Right renal pelvis (tissue), 4 donors: Measurements from ENCODE around the gene TBL1Y. TPM values are rescaled to one million over a fixed set of nuclear protein-coding genes. Genes with fewer than 3 reads are reported as not detected.
"Not testable (repeated sequence)": the region's sequence is repeated elsewhere in the genome, so short reads cannot be mapped to it uniquely, and the experiment has no call there.

Experiments
- DNase-seq, 4 donors: peaks; one replicate each; pipeline ENCODE4 v3.0.0-alpha.2; 2013; ENCODE audit warnings: low read depth in 4 of 4, low spot score in 3 of 4, missing footprints in 1 of 4
- polyA plus RNA-seq, 4 donors: library from polyadenylated mRNA; unstranded; fragments of 120-200 nt; gene quantifications; one replicate each; pipeline ENCODE4 v1.2.1, GENCODE V29; 2013; ENCODE audit not compliant: insufficient read length in 4 of 4

TBL1Y gene
- polyA plus RNA-seq, 4 donors, result 3.0 to 3.9 (median 3.6) TPM

GRCh38 chrY:6968191-6968590 lies 57.7 kb downstream of the TBL1Y start:
- DNase-seq, result no peak

GRCh38 chrY:6972271-6972887 lies 61.9 kb downstream of the TBL1Y start:
- no peak for DNase-seq

- no peak for DNase-seq
Observed at GRCh38 chrY:6974971-6975370, 64.5 kb downstream of the TBL1Y start.

DNA sequence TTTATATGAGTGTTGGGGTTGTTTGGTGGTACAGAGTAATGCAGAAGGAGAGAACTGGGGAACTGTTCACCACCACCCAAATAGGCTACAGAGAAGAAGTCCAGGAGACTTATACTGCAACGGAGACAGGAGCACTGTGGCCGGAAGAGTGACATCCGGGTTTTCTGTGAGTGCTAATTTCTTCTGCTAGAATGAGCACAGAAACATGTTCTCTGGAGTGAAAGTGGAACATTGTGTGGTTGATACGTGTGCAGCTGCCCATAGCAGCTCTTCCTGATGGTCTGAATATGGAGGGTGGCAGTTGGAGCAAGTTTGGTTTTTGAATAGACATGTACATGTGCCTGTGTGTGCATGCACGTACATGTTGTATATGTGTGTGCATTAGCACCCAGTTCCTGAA lies 67.3 kb downstream of the TBL1Y start:
- DNase-seq, result no peak

- no peak for DNase-seq
Observed at GRCh38 chrY:6983221-6983620, 72.7 kb downstream of the TBL1Y start.

DNA sequence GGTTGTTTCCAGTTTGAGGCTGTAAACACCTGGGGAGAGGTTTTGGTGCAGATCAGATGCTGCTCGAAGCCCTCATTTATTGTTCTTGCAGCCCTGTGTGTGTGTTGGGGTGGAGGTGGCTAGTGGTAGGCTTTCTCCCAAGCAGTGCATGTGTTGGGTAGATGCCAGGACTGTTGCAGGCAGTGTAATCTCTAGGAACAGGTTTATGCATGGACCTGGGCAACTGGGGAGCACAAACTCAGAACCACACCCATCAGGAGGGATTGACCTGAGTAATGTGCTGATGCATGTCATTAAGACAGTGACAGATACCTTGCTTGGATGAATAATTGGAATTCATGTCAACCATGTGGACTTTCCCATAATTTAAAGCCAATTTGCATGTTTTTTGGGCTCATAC lies 77.3 kb downstream of the TBL1Y start:
- no peak for DNase-seq

DNA sequence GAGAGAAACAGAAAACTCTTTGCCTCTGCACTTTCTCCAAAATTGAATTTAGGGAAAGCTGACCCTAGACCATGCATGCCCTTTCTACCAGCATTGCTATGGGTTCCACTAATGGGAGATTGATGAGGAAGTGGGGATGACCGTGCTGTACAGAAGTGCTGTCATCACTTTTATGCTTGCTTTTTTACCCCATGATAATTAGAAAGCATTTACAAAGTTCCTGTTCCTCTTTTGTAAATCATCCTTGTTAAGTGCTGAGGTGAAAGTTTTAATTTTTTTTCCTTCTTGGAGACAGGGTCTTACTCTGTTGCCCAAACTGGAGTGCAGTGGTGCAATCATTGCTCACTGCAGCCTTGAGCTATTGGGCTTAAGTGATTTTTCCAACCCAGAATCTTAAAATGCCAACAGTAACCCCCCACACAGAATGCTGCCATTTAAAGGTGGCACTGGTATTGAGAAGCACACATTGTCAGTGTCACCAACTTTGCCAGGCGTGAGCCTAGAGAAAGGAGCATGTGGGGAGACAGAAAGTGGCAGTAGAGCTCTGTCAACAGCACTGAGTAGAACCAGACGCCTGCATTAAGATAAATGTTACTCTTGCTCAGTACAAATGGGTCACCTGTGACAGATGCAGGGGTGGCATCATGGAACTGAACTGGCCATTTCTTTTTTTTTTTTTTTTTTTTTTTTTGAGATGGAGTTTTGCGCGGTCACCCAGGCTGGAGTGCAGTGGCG lies 79.6 kb downstream of the TBL1Y start:
- no peak for DNase-seq

GRCh38 chrY:6992041-6992440 lies 81.5 kb downstream of the TBL1Y start:
- DNase-seq, result no peak

DNA sequence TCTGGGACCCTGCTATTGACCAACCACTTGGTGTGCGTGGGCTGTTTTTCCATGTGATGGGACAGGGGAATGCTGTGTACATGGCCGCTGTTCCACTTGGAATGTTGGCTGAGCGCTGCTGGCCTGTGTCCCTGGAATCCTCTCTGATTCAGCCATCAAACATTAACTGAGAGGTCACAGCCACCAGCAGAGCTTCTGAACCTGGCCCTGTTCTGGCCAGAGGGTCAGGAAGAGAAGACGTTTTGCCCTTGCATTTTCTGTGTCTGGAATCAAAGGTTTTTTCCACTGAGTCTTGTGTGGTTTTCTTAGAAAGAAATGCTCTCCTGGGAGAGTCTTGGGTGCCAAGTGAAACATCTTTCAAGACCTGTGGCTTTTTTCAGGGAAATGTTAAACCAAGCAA lies 85.5 kb downstream of the TBL1Y start:
- no peak for DNase-seq

- no peak for DNase-seq
Observed at GRCh38 chrY:6997503-6998066, 87.1 kb downstream of the TBL1Y start.

DNA sequence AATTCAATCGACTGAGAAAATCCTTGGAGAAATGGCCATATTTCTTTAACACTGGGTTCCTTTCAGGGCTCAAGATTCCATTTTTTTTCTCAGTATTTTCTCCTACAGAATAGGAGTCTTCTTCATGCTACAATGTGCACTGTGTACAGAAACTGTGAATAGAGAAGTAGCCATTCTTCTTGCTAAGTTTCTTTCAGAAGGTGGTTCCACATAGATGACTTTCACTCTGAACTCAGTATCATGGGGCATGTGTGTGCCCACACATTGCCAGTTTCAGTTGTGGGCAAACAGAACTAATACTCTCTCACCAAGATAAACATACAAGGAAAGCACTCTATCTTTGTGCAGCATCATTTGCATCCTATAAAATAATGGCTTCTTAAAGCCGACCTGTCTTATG lies 89.4 kb downstream of the TBL1Y start:
- DNase-seq, result no peak

GRCh38 chrY:7002581-7002980 lies 92.1 kb downstream of the TBL1Y start:
- no peak for DNase-seq

DNA sequence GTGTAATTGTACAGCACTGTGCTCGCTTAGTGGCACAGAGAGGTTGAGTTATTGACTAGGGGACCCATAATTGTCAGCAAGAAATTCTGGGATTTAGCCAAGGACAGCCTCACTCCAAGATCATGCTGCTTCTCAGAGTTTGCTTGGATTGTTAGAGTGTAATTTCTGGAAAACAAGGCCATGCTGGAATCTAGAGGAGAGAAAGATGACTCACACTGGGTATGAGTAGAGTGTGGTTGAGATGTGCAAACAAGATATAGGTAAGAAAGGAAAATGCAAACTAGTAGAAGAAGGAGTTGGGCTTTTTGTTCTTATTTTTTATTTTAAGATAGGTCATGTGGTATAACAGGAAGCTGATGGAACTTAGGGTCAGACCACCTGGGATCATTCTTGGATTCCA lies 97.4 kb downstream of the TBL1Y start:
- DNase-seq, result no peak

- no peak for DNase-seq
Observed at GRCh38 chrY:7008578-7009355, 98.3 kb downstream of the TBL1Y start.

DNA sequence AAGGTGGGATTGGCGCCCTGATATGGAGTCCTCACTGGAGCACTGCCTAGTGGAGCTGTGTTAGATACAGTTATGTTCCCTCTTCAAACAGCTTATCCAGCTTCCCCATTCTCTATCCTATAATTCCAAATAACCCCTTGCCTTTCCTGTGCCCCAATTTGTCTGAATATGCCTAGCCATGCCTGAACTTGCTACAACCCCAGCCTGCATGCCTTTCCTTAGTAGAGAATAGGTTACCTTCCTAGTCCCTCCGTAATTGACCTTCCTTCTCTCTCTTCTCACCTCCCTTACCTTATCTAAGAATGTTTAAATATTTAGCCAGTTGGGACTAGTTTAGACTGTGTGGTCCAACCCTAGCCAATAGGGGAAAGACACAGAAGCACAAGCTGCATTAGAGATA lies 102.6 kb downstream of the TBL1Y start:
- no peak for DNase-seq

GRCh38 chrY:7016521-7016920 lies 106.0 kb downstream of the TBL1Y start:
- DNase-seq, result no peak

DNA sequence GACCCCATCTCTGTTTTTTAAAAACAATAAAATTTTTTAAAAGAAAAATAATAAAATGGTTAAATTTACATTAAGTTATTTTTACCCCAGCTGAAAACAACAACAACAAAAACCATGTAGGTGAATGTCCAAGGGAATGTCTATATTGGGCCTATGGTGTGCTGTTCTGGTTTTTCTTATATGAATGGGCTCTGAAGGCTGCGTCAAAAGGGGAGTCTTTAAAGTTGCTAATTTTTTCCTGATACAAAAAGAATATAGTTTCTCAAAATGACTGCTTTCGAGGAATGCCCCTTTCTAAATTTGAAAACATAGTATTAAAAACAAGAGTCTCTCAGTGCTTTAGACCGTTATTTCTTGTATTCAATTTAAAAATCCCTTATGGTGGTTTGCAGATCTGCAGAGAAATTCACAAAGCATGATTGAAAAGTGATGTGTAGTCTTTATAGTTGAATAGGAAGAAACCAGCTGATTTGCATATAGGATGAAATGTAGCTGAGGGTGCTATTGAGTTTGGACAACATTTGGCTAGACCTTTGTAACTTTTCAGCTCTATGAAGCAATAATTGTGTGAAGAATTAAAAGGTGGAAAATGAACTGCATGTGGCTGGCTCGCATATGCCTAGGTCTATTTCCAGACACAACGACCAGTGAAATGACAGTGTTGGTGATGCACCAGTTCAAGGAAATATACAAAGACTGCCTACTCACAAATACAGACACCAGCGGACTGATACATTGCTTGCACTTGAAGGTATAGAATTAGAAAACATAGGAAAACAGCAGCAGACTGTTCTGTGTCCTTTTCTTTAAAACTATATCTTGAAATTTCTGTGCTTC lies 107.0 kb downstream of the TBL1Y start:
- no peak for DNase-seq

DNA sequence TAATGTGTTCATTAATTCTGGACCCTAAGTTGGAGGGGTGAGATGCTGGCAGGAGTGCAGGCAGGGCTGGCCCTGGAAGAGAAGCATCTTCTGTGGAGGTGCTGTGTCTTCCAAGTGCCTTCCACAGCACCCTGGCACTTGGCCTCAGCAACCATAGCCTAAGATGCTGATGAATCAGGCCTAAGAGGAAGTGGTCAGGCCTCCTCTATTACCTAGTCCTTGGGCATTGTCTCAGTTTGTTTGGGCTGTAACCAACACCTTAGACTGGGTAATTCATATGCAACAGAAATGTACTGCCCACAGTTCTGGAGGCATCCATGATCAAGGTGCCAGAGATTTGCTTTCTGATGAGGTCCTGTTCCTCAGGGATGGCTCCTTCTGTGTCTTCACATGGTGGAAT lies 128.5 kb downstream of the TBL1Y start:
- DNase-seq, result no peak

GRCh38 chrY:7040662-7041061 lies 130.2 kb downstream of the TBL1Y start:
- DNase-seq, result no peak

GRCh38 chrY:7041983-7042382 lies 131.5 kb downstream of the TBL1Y start:
- DNase-seq, result no peak

DNA sequence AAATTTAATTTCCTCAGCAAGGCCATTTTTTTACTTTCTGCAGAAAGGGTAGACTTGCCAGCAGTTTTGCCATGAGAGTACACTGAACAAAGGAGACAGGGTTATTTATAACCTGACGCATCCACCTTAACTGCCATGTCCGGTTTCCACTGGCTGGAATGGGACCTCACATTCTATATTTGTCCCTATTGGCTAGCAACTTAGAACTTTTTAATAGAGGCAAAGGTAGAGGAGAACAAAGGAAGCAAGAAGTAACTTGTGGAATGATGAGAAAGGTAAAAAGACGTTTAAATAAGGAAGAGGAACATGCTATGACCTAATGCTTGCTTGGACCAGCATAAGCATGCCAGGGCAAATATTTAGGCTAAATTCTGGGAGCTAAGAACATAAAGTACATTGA lies 142.0 kb downstream of the TBL1Y start:
- DNase-seq, result not testable (repeated sequence)
